Stimulated activated CD8-positive, alpha-beta memory T cell treated with anti-CD3 and anti-CD28 coated beads, Interleukin-7, amount 100 ng/mL, for 4 hours (primary cell): ENCODE data around the gene ALK.

ENCODE experiments used
- DNase-seq, 2 donors: peaks; one replicate each; pipeline ENCODE4 v3.0.0-alpha.2; 2020; ENCODE audit warnings: low read depth in 2 of 2

The ALK gene

GRCh38 chr2:29495068-29495467 is 426.3 kb downstream of the ALK start:
- no peak for DNase-seq

GRCh38 chr2:29492701-29493100 is 428.7 kb downstream of the ALK start:
- DNase-seq: no peak

GRCh38 chr2:29490045-29490444 is 431.3 kb downstream of the ALK start:
- DNase-seq: no peak

- no peak for DNase-seq
Measured at GRCh38 chr2:29489568-29489967, 431.8 kb downstream of the ALK start.

GRCh38 chr2:29487967-29488555 is 433.3 kb downstream of the ALK start:
- DNase-seq: no peak

GRCh38 chr2:29485631-29486030 is 435.8 kb downstream of the ALK start:
- DNase-seq: no peak

- DNase-seq: no peak
Measured at GRCh38 chr2:29485117-29485516, 436.3 kb downstream of the ALK start.

- no peak for DNase-seq
Measured at GRCh38 chr2:29482867-29483266, 438.5 kb downstream of the ALK start.

- no peak for DNase-seq
Measured at GRCh38 chr2:29482348-29482747, 439.0 kb downstream of the ALK start.

- no peak for DNase-seq
Measured at GRCh38 chr2:29481313-29481712, 440.1 kb downstream of the ALK start.

- DNase-seq: no peak
Measured at GRCh38 chr2:29480426-29480825, 441.0 kb downstream of the ALK start.

GRCh38 chr2:29479401-29479800 is 442.0 kb downstream of the ALK start:
- no peak for DNase-seq

GRCh38 chr2:29478641-29479040 is 442.7 kb downstream of the ALK start:
- no peak for DNase-seq

- no peak for DNase-seq
Measured at GRCh38 chr2:29477186-29477585, 444.2 kb downstream of the ALK start.

- no peak for DNase-seq
Measured at GRCh38 chr2:29475499-29475898, 445.9 kb downstream of the ALK start.

- no peak for DNase-seq
Measured at GRCh38 chr2:29469961-29470360, 451.4 kb downstream of the ALK start.

GRCh38 chr2:29469516-29469915 is 451.9 kb downstream of the ALK start:
- DNase-seq: no peak

GRCh38 chr2:29463181-29463900 is 458.0 kb downstream of the ALK start:
- no peak for DNase-seq

GRCh38 chr2:29462293-29462692 is 459.1 kb downstream of the ALK start:
- no peak for DNase-seq

GRCh38 chr2:29460190-29460589 is 461.2 kb downstream of the ALK start:
- DNase-seq: no peak

- DNase-seq: no peak
Measured at GRCh38 chr2:29459445-29460179, 461.8 kb downstream of the ALK start.

GRCh38 chr2:29456429-29456828 is 465.0 kb downstream of the ALK start:
- DNase-seq: no peak
